ENCODE results near the gene OPA3. TPM values are rescaled to one million over a fixed set of nuclear protein-coding genes. Genes with fewer than 3 reads are reported as not detected.

The OPA3 gene
- total RNA-seq, 1 experiment from 2014 or later = 15.2 TPM

DNA sequence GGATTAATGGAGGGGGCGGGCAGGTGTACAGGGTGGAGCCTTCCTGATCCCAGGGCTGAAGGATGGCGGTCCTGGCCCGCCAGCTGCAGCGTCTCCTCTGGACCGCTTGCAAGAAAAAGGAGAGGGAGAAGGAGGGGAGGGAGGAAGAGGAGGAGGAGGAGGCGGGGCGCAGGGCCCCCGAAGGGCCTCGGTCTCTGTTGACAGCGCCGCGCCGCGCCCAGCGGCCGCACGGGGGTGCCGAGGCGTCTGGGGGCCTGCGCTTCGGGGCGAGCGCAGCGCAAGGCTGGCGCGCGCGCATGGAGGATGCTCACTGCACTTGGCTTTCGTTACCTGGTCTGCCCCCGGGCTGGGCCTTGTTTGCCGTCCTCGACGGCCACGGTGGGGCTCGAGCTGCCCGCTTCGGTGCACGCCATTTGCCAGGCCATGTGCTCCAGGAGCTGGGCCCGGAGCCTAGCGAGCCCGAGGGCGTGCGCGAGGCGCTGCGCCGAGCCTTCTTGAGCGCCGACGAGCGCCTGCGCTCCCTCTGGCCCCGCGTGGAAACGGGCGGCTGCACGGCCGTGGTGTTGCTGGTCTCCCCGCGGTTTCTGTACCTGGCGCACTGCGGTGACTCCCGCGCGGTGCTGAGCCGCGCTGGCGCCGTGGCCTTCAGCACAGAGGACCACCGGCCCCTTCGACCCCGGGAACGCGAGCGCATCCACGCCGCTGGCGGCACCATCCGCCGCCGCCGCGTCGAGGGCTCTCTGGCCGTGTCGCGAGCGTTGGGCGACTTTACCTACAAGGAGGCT, 86.0 kb downstream of the OPA3 start, which contains the start of gene PPM1N:
PPM1N (plus strand) TSS at position 33 of the 785 bp plus-strand sequence; CDS start at position 63, 30 bp downstream.
- CTCF ChIA-PET = no interaction called here
- Histone ChIP-seq H3K27me3 (replicated peaks; ENCODE audit: insufficient read depth, low read depth, low read length, poor library complexity) (no peaks in the 10 kb centered on the region), H3K36me3 (ENCODE audit: insufficient read depth, low read length, poor library complexity, severe bottlenecking) (no peaks in the 10 kb centered on the region), H3K9me3 (ENCODE audit: low read depth, low read length, poor library complexity, severe bottlenecking) (no peaks in the 10 kb centered on the region), H3K27ac (ENCODE audit: low read depth, low read length, poor library complexity, severe bottlenecking) (no peak within 1 kb of the TSS), H3K4me1 (ENCODE audit: insufficient read depth, low read length, poor library complexity, severe bottlenecking) (peaks cover 16% of the 10 kb centered on the region), H3K4me3 (ENCODE audit: low read depth, low read length, poor library complexity, severe bottlenecking) (peak within 1 kb of the TSS; percentile 67)
- intact Hi-C loops (cut with micrococcal nuclease; ENCODE audit: unreplicated experiment) = no loop called here
- BruUV-seq (replicated peaks) = no TSS peak
- TF ChIP-seq EZH2 (IDR thresholded peaks at IDR 0.05; ENCODE audit: borderline replicate concordance, low read depth, low read length, poor library complexity, severe bottlenecking) = no peak
- TF ChIP-seq, protein P1, sequence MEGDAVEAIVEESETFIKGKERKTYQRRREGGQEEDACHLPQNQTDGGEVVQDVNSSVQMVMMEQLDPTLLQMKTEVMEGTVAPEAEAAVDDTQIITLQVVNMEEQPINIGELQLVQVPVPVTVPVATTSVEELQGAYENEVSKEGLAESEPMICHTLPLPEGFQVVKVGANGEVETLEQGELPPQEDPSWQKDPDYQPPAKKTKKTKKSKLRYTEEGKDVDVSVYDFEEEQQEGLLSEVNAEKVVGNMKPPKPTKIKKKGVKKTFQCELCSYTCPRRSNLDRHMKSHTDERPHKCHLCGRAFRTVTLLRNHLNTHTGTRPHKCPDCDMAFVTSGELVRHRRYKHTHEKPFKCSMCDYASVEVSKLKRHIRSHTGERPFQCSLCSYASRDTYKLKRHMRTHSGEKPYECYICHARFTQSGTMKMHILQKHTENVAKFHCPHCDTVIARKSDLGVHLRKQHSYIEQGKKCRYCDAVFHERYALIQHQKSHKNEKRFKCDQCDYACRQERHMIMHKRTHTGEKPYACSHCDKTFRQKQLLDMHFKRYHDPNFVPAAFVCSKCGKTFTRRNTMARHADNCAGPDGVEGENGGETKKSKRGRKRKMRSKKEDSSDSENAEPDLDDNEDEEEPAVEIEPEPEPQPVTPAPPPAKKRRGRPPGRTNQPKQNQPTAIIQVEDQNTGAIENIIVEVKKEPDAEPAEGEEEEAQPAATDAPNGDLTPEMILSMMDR (conservative IDR thresholded peaks at IDR 0.05; ENCODE audit: low read depth, low read length) = no peak
- POLR2A ChIA-PET (ENCODE audit: low non-redundant PET) = no interaction called here
- peak; percentile 68 for DNase-seq (ENCODE audit: low spot score)

DNA sequence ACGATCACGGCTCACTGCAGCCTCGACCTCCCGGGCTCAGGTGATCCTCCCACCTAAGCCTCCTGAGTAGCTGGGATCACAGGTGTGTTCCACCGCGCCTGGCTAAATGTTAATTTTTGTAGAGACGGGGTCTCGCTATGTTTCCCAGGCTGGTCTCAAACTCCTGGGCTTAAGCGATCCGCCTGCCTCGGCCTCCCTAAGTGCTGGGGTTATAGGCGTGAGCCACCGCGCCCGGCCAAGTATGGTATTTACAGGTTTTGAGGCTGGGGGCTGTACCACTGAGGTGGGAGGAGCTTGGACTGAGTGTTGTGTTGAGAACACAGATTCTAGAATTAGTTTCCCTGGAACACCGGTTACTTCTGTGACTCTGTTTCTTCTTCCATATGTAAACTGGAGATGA, 86.8 kb downstream of the OPA3 start:
- TF ChIP-seq, protein P1 (conservative IDR thresholded peaks at IDR 0.05; ENCODE audit: low read depth, low read length) = no peak
- no peak for TF ChIP-seq EZH2 (IDR thresholded peaks at IDR 0.05; ENCODE audit: borderline replicate concordance, low read depth, low read length, poor library complexity, severe bottlenecking)
- Histone ChIP-seq H3K27me3 (replicated peaks; ENCODE audit: insufficient read depth, low read depth, low read length, poor library complexity) (no peaks in the 10 kb centered on the region), H3K36me3 (ENCODE audit: insufficient read depth, low read length, poor library complexity, severe bottlenecking) (no peaks in the 10 kb centered on the region), H3K4me1 (ENCODE audit: insufficient read depth, low read length, poor library complexity, severe bottlenecking) (peaks cover 22% of the 10 kb centered on the region), H3K4me3 (ENCODE audit: low read depth, low read length, poor library complexity, severe bottlenecking) (no peak overlapping the region), H3K27ac (ENCODE audit: low read depth, low read length, poor library complexity, severe bottlenecking) (no peak overlapping the region), H3K9me3 (ENCODE audit: low read depth, low read length, poor library complexity, severe bottlenecking) (no peaks in the 10 kb centered on the region)
- BruUV-seq (replicated peaks) = no TSS peak
- CTCF ChIA-PET = interaction anchor here (1.0 kb wide), 1 partner anchor 19 kb away, joined by 4 read pairs; no protein-coding TSS in a partner anchor
- DNase-seq (ENCODE audit: low spot score) = no peak
- intact Hi-C loops (cut with micrococcal nuclease; ENCODE audit: unreplicated experiment) = loop anchor here (1.0 kb wide), 1 partner anchor 87 kb away; the partner anchor contains the start of gene OPA3
- POLR2A ChIA-PET (ENCODE audit: low non-redundant PET) = no interaction called here

DNA sequence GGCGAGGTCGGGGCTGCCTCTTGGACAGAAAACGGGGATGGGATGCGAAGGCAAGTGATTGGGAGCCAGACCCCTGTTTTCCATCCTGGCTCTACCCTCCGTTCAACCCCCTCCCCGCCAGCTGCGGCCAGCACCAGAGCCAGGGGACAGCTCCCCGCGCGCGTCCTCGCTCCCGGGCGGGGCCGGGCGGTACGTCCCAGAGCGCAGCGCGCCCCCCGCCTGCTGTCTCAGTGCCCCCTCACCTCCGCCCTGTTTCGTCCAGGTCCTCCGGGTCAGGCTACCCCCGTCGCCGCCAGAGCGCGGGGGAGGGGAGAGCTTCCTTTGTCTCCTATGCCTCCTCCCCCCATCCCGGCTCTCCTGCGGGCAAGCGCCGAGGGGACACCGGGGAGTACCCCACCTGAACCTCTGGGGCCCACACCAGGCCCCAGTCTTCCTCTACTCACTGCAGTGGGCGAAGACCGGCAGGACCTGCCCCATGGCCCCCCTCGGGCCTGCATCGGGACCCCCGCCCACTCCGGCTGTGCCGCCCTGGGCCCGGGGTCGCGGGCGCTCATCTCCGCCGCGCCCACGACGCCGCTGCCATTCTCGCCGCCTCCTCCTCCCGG, 88.2 kb downstream of the OPA3 start:
- ChIA-PET POLR2A (ENCODE audit: low non-redundant PET) (no interaction called here), CTCF (interaction anchor here (0.6 to 1.9 kb wide), 2 partner anchors 11 kb away, joined by 11 to 20 read pairs; no protein-coding TSS in a partner anchor)
- Histone ChIP-seq H3K36me3 (ENCODE audit: insufficient read depth, low read length, poor library complexity, severe bottlenecking) (no peaks in the 10 kb centered on the region), H3K27ac (ENCODE audit: low read depth, low read length, poor library complexity, severe bottlenecking) (peak overlapping the region; percentile 23), H3K4me3 (ENCODE audit: low read depth, low read length, poor library complexity, severe bottlenecking) (peak overlapping the region; percentile 67), H3K9me3 (ENCODE audit: low read depth, low read length, poor library complexity, severe bottlenecking) (no peaks in the 10 kb centered on the region), H3K27me3 (replicated peaks; ENCODE audit: insufficient read depth, low read depth, low read length, poor library complexity) (no peaks in the 10 kb centered on the region), H3K4me1 (ENCODE audit: insufficient read depth, low read length, poor library complexity, severe bottlenecking) (peaks cover 22% of the 10 kb centered on the region)
- no peak for TF ChIP-seq EZH2 (IDR thresholded peaks at IDR 0.05; ENCODE audit: borderline replicate concordance, low read depth, low read length, poor library complexity, severe bottlenecking)
- TF ChIP-seq, protein P1 (conservative IDR thresholded peaks at IDR 0.05; ENCODE audit: low read depth, low read length) = no peak
- intact Hi-C loops (cut with micrococcal nuclease; ENCODE audit: unreplicated experiment) = no loop called here
- peak; percentile 54 for DNase-seq (ENCODE audit: low spot score)
- BruUV-seq (replicated peaks) = no TSS peak
